Left renal cortex interstitium (tissue), 4 donors: ENCODE results near the gene KLHL4. TPM values are rescaled to one million over a fixed set of nuclear protein-coding genes. Genes with fewer than 3 reads are reported as not detected.
"Not testable (repeated sequence)": the region's sequence is repeated elsewhere in the genome, so short reads cannot be mapped to it uniquely, and the experiment has no call there.

Experiments
- DNase-seq, 4 donors: peaks; one replicate each; pipeline ENCODE4 v3.0.0-alpha.2; 2013; ENCODE audit warnings: low read depth in 4 of 4, low spot score in 2 of 4, missing footprints in 1 of 4
- polyA plus RNA-seq, 4 donors: library from polyadenylated mRNA; unstranded; fragments of 120-200 nt; gene quantifications; one replicate each; pipeline ENCODE4 v1.2.1, GENCODE V29; 2013; ENCODE audit not compliant: insufficient read length in 4 of 4

The KLHL4 gene
- polyA plus RNA-seq, 4 donors: 5.2 to 8.9 (median 6.6) TPM

DNA sequence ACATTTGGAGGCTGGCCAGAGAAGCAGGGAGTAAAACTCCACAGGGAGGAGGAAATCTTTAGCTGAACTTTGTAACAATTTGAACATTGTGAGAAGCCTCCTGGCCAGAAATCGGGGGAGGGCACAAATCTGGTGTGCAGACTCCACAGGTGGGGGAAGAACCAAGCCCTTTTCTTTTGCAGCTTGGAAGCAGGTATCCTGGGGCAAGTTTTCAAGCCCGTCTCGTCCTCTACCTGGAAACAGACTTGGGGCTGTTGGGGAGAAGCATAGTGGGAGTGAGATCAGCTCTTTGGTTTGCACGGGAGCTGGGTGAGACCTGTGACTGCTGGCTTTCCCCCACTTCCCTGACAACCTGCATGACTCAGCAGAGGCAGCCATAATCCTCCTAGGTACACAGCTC lies 123.8 kb downstream of the KLHL4 start:
- not testable (repeated sequence) for DNase-seq

DNA sequence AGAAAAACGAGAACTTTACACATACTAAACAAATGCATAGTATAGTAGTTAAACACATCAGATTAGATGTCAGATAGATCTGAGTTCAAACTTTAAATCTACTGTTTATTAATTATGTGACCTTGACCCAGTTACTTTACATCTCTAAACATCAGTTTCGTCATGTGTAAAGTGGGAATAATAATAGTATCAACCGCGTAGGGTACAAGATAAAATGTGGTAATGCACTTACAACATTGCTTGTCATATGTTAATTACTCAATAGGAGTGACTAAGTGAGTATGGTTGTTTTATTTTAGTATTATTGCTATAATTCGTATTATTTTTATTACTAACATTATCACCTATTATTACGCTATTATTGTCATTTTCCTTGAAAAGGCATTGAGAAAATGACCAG lies 144.2 kb downstream of the KLHL4 start:
- DNase-seq: no peak

DNA sequence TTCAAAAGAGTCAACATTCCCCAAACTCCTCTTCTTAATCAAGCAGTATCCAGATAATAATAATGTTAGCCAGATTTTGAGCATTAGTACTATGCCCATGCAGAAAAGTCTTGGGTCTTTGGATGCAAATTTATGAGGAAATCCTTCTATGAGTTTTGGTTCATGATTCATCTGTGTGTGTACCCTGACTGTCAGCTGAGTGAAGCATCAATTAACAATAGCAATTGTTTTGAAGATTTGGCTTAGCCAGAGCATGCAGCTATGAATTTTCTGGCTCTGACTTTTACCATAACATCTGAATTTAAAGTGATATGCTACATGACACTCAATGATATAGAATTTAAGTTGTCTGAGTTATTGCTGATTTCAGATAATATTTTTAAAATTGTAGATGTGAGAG lies 145.8 kb downstream of the KLHL4 start:
- DNase-seq: no peak

DNA sequence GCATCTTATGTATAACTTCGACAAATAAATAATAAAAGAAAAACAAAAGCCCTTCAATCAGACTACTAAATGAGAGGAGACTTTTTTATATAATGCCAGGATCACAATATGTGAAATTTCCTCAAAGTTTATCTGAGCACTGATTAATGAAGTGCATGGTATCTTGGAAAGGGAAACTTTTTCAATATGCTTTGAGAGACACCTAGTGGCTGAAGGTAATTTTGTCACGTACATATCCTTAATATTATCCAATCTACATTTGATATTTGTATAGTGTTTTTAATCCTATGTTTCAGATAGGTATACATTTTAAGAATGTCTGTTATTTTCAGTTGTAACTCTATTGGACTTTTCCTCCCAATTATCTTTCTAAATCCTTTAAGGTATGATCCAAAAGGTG lies 146.8 kb downstream of the KLHL4 start:
- DNase-seq: peak in 2 of 4 donors; percentile 1 to 2

DNA sequence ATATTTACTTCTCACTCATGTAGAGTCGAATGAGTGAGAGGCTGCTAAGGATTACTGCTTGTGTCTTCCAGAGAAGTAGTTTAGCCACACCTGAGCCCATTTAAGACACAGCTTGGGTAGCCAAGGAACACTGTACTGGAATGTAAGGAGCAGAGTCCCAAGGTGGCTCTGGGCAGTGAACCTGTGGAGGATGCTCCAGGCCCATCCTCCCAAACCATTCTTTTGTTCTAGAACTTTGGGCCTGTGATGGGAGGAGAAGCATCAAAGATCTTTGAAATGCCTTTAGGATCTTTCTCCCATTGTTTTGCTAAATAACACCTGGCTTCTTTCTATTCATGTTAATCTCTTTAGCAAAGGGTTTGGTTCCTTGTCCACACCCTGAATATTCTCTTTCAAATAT lies 162.2 kb downstream of the KLHL4 start:
- DNase-seq: no peak

DNA sequence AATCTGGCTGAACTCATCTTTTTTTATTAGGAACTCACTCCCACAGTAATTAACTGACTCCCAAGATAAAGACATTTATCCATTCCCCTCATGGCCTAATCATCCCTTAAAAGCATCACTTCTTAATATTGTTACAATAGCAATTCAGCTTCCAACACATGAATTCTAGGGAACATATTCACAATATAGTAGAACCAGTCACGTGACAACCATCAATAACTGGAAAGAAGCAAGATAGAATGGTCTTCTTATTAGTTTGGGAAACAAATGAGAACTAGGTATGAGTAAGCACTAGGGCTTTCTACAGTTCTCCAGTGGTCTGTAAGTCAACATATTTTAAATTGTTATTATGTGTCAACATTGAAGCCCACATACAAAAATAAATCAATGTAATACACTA lies 170.1 kb downstream of the KLHL4 start:
- DNase-seq: no peak

DNA sequence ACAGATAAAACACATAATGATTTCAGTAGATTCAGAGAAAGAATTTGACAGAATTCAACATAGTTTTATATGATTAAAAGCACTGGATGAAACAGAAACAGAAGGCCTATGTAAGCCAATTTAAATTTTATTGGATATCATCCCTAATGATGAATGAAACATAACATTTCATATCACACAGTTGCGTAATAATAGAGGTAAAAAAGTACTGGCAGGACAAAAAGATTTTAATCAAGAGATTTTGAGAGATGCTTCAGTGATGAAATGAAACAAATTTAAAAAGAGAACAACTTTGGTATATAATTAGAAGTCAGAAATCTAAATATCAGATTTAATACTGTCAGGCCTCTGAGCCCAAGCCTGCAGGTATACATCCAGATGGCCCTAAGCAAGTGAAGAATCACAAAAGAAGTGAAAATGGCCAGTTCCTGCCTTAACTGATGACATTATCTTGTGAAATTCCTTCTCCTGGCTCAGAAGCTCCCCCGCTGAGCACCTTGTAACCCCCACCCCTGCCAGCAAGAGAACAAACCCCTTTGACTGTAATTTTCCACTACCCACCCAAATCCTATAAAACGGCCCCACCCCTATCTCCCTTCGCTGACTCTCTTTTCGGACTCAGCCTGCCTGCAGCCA lies 170.6 kb downstream of the KLHL4 start:
- DNase-seq: not testable (repeated sequence)

DNA sequence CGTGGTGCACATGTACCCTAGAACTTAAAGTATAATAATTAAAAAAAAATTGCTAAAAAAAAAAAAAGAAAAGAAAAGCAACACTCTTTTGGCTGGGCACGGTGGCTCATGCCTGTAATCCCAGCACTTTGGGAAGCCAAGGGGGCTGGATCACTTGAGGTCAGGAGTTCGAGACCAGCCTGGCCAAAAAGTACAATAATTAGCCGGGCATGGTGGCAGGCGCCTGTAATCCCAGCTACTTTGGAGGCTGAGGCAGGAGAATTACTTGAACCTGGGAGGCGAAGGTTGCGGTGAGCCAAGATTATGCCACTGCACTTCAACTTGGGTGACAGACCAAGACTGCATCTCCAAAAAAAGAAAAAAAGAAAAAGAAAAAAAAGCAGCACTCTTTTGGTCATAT lies 171.6 kb downstream of the KLHL4 start:
- DNase-seq: not testable (repeated sequence)

DNA sequence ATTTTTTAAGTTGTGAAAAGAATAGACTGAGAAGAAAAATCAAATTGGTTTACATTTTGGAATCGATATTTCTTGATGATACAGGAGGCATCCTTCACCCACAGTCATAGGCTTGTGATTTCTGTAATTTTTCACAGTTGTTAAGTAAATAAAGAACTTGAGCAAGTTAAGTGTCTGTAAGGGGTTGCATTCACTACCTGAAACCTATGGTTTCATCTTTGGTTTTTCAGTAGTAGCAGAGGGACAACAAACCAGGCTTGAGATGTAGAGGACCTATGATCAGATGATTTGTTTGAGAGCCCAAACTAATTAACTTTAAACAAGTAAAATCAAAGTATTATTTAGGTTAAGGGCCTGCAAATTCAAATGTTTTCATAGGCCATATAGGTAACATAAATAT lies 175.6 kb downstream of the KLHL4 start:
- DNase-seq: no peak

DNA sequence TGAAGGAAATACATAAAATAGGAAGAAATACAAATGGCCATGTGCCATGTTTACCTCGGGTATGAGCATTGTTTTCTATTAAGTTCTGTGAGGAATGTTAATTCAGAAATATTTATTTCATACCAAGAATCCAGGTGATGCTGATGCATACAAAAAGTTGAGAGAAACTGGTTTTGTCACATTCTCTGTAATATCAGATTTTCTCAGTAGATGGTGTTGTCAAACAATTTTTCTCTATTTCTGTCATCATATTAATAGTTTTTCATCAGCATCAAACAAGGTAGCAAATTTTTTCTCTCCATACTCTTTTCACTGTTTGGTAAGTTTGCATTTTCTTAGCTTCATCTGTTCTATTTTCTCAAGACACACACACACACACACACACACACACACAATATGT lies 179.8 kb downstream of the KLHL4 start:
- no peak for DNase-seq

DNA sequence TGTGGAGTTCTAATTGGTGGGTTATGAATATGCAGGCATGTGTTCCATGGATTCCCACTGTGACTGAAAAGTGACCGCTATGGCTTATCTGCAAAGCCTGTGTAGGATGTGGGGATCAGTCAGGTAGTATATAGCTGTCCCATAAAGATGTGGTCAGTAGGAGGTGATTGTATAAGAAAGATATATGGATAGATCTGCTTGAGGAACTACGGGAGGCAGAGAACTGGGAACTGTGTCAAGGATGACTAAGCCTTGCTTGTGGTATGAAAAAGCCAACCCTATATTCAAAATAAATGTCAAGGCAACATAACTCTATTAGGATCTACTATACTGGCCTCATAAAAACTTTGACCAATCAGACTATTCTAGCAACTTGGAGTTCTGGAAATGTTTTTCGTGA lies 185.2 kb downstream of the KLHL4 start:
- no peak for DNase-seq

DNA sequence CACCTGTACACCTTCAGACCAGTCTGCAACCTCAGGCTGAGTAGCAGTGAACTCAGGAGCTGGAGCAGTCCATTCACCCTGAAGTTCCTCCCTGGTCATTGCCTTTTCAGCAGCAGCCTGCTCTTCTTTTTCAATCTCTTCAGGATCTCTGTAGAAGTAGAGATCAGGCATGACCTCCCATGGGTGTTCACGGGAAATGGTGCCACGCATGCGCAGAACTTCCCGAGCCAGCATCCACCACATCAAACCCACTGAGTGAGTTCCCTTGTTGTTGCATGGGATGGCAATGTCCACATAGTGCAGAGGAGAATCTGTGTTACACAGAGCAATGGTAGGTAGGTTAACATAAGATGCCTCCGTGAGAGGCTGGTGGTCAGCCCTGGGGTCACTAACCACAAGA lies 185.9 kb downstream of the KLHL4 start:
- not testable (repeated sequence) for DNase-seq

DNA sequence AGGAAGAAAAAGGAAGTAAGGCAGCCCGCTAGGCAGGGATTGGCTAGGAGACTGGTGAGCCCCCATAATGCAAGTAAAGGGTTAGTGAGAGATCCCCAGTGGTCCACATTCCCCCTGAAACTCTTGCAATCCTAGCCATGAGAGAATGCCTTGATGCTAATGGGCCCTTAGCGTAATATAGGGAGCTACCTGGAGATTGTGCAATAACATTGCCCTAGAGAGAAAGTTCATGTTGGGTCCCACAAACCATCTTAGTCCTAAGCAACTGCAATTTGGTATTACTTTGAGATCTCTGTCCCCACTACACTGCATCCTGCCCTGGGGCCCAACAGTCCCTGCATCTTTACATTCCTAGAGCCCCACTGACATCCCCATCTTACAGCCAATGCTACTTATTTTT lies 188.5 kb downstream of the KLHL4 start:
- no peak for DNase-seq

DNA sequence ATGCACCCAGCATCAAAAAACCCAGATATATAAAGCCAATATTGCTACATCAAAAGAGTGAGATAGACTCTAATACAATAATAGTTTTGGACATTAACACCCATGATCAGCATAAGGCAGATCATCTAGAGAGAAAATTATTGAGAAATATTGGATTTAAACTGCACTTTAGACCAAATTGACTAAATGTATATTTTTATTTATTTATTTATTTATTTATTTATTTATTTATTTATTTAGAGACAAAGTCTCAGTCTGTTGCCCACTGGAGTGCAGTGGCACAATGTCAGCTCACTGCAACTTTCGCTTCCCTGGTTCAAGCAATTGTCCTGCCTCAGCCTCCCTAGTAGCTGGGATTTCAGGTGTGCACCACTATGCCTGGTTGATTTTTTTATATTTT lies 193.0 kb downstream of the KLHL4 start:
- no peak for DNase-seq
